IPS DF 6.9 (cell line): ENCODE data around the gene CDKL5.

Experiments used
- DNase-seq: peaks from one replicate; pipeline ENCODE4 v3.0.0-alpha.2; 2013; ENCODE audit warnings: low read depth, low spot score
- H3K27ac ChIP-seq: one replicate; pipeline ENCODE4 v1.5.1; 2013; ENCODE audit warnings: low read length, control low read depth
- H3K27me3 ChIP-seq: 2 replicates; pipeline ENCODE4 v1.6.1; 2013; ENCODE audit warnings: mild to moderate bottlenecking, low read length; ENCODE audit not compliant: control insufficient read depth, insufficient read depth
- H3K36me3 ChIP-seq: 2 replicates; pipeline ENCODE4 v1.6.1; 2013; ENCODE audit warnings: low read length; ENCODE audit not compliant: control insufficient read depth, insufficient read depth
- H3K4me1 ChIP-seq: 2 replicates; pipeline ENCODE4 v1.6.1; 2013; ENCODE audit warnings: low read length; ENCODE audit not compliant: control insufficient read depth, insufficient read depth
- H3K4me3 ChIP-seq: 2 replicates; pipeline ENCODE4 v1.5.1; 2013; ENCODE audit warnings: mild to moderate bottlenecking, low read length
- H3K9me3 ChIP-seq: 2 replicates; pipeline ENCODE4 v1.6.1; 2013; ENCODE audit warnings: low read length, inconsistent platforms; ENCODE audit not compliant: control insufficient read depth, insufficient read depth
- WGBS: extraction: QIAGEN DNeasy Blood & Tissue Kit; methylation state at CpG from one replicate; pipeline ENCODE4 v1.1.7; 2013; ENCODE audit warnings: mixed read lengths, missing lambda C conversion rate; ENCODE audit not compliant: insufficient read length, insufficient coverage; 5-methylcytosine and 5-hydroxymethylcytosine counted together

CDKL5 gene

GRCh38 chrX:18596096-18596495, 170.7 kb downstream of the CDKL5 start:
- Histone ChIP-seq H3K4me1 (no peaks in the 10 kb centered on the region), H3K27me3 (no peaks in the 10 kb centered on the region), H3K4me3 (no peak overlapping the region), H3K27ac (no peak overlapping the region), H3K36me3 (no peaks in the 10 kb centered on the region), H3K9me3 (no peaks in the 10 kb centered on the region)
- DNase-seq = no peak
- WGBS = no CpG with 5 or more reads among the region's 4 CpGs

GRCh38 chrX:18598413-18598812, 173.0 kb downstream of the CDKL5 start:
- WGBS = no CpG with 5 or more reads among the region's 2 CpGs
- Histone ChIP-seq H3K4me1 (no peaks in the 10 kb centered on the region), H3K4me3 (no peak overlapping the region), H3K36me3 (no peaks in the 10 kb centered on the region), H3K27ac (no peak overlapping the region), H3K27me3 (no peaks in the 10 kb centered on the region), H3K9me3 (no peaks in the 10 kb centered on the region)
- no peak for DNase-seq

- no peak overlapping the region for H3K4me3 ChIP-seq
- peaks cover 7% of the 10 kb centered on the region; the same call in 1 of the 2 replicates for H3K36me3 ChIP-seq
- H3K9me3 ChIP-seq = no peaks in the 10 kb centered on the region
- H3K27me3 ChIP-seq = no peaks in the 10 kb centered on the region
- no CpG with 5 or more reads among the region's 4 CpGs for WGBS
- no peak overlapping the region for H3K27ac ChIP-seq
- no peak for DNase-seq
- no peaks in the 10 kb centered on the region for H3K4me1 ChIP-seq
These were observed 182.6 kb downstream of the CDKL5 start for GRCh38 chrX:18607966-18608365.

GRCh38 chrX:18613930-18614639, 188.7 kb downstream of the CDKL5 start:
- no peaks in the 10 kb centered on the region for H3K4me1 ChIP-seq
- no peak for DNase-seq
- H3K9me3 ChIP-seq = no peaks in the 10 kb centered on the region
- no peak overlapping the region for H3K27ac ChIP-seq
- WGBS = no CpG with 5 or more reads among the region's 3 CpGs
- H3K4me3 ChIP-seq = no peak overlapping the region
- no peaks in the 10 kb centered on the region for H3K27me3 ChIP-seq
- peaks cover 4% of the 10 kb centered on the region; the same call in 1 of the 2 replicates for H3K36me3 ChIP-seq

- no peaks in the 10 kb centered on the region for H3K4me1 ChIP-seq
- WGBS = no CpG with 5 or more reads among the region's 8 CpGs
- H3K36me3 ChIP-seq = no peaks in the 10 kb centered on the region
- no peak for DNase-seq
- H3K27ac ChIP-seq = no peak overlapping the region
- no peaks in the 10 kb centered on the region for H3K27me3 ChIP-seq
- H3K9me3 ChIP-seq = no peaks in the 10 kb centered on the region
- H3K4me3 ChIP-seq = no peak overlapping the region
These were observed 191.4 kb downstream of the CDKL5 start for GRCh38 chrX:18616688-18617406.

- Histone ChIP-seq H3K27me3 (no peaks in the 10 kb centered on the region), H3K36me3 (no peaks in the 10 kb centered on the region), H3K27ac (no peak overlapping the region), H3K9me3 (no peaks in the 10 kb centered on the region), H3K4me3 (no peak overlapping the region), H3K4me1 (no peaks in the 10 kb centered on the region)
- WGBS = no CpG with 5 or more reads among the region's 5 CpGs
- DNase-seq = no peak
These were observed 192.0 kb downstream of the CDKL5 start for GRCh38 chrX:18617407-18617750.

GRCh38 chrX:18619288-18619687, 193.9 kb downstream of the CDKL5 start:
- H3K36me3 ChIP-seq = no peaks in the 10 kb centered on the region
- H3K9me3 ChIP-seq = no peaks in the 10 kb centered on the region
- no peak for DNase-seq
- no peak overlapping the region for H3K4me3 ChIP-seq
- WGBS = no CpG with 5 or more reads among the region's 2 CpGs
- H3K4me1 ChIP-seq = no peaks in the 10 kb centered on the region
- no peak overlapping the region for H3K27ac ChIP-seq
- no peaks in the 10 kb centered on the region for H3K27me3 ChIP-seq

- WGBS = no CpG with 5 or more reads among the region's 8 CpGs
- Histone ChIP-seq H3K4me3 (no peak overlapping the region), H3K9me3 (no peaks in the 10 kb centered on the region), H3K27ac (no peak overlapping the region), H3K27me3 (no peaks in the 10 kb centered on the region), H3K4me1 (no peaks in the 10 kb centered on the region), H3K36me3 (0 out of 2 replicates have a peak, but pooled peaks cover 2% of the 10 kb centered on the region)
- no peak for DNase-seq
These were observed 194.9 kb downstream of the CDKL5 start for GRCh38 chrX:18620349-18620748.

- H3K27ac ChIP-seq = no peak overlapping the region
- no peak for DNase-seq
- no peak overlapping the region for H3K4me3 ChIP-seq
- no peaks in the 10 kb centered on the region for H3K9me3 ChIP-seq
- 0 out of 2 replicates have a peak, but pooled peaks cover 2% of the 10 kb centered on the region for H3K36me3 ChIP-seq
- no CpG with 5 or more reads among the region's 2 CpGs for WGBS
- H3K27me3 ChIP-seq = no peaks in the 10 kb centered on the region
- no peaks in the 10 kb centered on the region; the same call in 1 of the 2 replicates for H3K4me1 ChIP-seq
These were observed 199.2 kb downstream of the CDKL5 start for GRCh38 chrX:18624599-18624998.

GRCh38 chrX:18630934-18631333, 205.5 kb downstream of the CDKL5 start:
- Histone ChIP-seq H3K9me3 (no peaks in the 10 kb centered on the region), H3K27ac (no peak overlapping the region), H3K36me3 (no peaks in the 10 kb centered on the region), H3K4me3 (no peak overlapping the region), H3K27me3 (no peaks in the 10 kb centered on the region), H3K4me1 (no peaks in the 10 kb centered on the region; the same call in 1 of the 2 replicates)
- DNase-seq = no peak
- no CpG with 5 or more reads among the region's 8 CpGs for WGBS
